Measurements from ENCODE around the gene SNX9.
"Not testable (repeated sequence)": the region's sequence is repeated elsewhere in the genome, so short reads cannot be mapped to it uniquely, and the experiment has no call there.

The SNX9 gene

DNA sequence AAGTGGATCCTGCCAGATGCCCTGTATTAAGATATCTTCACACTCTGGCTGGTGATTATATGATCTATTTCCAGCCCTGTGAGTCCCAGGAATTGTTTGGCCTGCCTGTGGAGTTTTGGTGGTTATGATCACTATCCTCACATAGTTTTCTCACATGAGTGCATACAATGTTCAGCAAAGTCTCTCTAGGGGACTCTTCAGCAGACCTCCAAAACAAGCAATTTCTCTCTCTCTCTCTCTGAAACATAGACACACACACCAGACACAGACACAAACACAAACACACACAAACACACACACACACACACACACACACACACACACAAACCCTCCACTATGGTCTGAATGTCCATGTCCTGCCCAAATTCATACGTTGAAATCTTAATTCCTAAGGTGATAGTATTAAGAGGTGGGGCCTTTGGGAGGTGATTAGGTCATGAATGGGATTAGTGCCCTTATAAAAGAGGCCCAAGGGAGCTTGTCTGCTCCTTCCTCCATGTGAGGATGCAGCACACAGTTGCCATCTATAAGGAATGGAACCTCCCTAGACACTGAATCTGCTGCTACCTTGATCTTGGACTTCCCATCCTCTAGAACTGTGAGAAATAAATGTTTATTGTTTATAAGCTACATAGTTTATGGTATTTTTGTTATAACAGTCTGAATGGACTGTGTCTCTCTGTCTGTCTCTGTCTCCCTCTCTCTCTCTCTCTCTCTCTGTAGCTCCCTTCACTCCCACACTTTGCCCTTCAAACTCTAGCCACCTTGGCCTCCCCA, 136.6 kb downstream of the SNX9 start:
- no peak for DNase-seq

DNA sequence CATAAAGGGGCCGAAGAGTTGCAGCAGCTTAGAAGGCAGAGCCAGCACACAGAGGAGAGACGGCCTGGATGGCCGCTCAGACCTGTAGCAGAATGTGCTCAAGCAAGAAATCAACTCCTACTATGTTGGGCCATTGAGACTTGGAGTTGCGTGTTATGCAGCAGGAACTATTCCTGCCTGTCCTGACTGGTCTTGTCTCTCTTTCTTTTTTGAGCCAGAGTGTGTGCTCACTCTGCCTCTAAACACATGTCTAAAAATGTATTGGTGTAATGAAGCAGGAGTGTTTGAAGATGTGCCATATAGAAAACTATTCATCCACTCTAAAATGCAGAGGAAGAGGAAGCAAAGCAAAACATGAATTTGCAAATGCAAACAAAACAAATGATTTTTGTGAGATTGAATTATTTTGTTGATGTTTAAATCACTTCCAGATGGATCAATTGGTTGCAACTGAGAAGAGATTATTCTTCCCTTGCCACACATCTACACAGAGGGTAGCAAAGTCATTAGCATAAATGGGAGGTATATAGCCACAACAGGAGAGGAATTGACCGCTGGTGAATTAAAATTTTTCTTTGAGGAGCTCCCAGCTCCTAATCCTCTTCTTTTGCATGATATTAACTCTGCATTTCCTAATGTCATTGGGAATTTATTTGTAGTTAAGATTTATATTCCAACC, 138.2 kb downstream of the SNX9 start:
- no peak for DNase-seq

DNA sequence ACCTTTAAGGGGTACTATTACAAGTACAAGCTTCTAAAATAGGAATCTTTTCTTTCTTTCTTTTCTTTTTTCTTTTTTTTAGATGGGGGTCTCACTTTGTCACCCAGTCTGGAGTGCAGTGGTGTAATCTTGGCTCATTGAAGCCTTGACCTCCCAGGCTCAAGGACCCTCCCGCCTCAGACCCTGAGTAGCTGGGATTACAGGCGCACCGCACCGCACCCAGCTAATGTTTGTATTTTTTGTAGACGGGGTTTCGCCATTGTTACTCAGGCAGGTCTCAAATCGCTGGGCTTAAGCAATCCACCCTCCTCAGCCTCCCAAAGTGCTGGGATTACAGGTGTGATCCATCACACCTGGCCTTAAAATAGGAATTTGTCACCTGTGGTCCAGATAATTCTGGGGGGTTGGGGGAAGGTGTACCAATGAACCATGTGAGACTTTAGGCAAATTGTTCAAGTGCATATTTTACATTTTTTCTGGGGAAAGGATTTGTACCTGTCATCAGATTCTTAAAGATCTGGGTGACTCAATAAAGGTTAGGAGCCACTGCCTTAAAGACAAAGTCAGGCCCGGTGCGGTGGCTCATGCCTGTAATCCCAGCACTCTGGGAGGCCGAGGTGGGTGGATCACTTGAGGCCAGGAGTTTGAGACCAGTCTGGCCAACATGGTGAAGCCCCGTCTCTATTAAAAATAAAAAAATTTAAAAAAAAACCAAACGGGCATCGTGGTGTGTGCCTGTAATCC, 139.0 kb downstream of the SNX9 start:
- no peak for DNase-seq

DNA sequence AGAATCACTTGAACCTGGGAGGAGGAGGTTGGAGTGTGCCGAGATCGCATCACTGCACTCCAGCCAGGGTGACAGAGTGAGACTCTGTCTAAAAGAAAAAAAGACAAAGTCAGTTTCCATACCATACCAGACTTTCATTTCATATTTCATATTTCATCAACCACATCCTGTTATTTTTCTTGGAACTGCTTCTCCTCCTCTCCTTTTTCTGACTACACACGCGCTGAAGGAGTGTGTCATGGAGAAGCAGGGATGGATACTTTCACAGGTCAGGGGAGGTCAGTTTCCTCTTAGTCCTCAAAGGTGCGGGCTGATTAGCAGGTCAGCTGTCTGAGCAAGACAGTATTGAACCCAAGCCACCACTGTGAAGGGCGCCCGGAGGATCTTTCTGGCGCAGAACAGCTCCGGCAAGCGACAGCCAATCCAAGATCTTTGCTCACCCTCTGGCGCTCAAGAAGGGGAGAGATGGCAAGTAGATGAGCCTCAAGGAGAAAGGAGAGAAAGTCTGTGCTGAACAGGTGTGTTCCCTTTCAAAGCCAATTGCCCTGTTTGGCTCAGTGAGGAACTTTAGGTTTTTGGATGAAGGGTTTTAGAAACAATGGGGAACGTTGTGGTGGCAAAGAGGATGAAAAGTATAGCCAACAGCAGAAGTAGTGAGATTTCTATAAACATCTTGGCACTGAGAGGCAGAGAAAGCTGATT, 139.7 kb downstream of the SNX9 start:
- DNase-seq, result no peak

DNA sequence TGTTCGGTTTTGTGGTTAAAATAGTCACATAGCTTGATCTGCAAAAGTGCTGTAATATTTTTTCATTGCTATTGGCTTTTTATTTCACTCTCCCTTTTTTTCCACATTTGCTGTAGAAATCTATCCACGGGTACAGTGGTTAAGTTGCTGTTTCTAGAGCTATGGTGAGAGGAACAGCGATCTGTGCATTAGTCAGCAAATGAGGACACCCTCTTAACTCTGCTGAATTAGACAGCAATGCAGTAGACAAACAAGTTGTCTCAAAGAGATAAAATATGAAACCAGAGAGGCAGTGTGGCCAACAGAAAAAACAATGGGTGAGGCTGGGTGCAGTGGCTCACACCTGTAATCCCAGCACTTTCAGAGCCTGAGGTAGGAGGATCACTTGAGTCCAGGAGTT, 141.1 kb downstream of the SNX9 start:
- no peak for DNase-seq

DNA sequence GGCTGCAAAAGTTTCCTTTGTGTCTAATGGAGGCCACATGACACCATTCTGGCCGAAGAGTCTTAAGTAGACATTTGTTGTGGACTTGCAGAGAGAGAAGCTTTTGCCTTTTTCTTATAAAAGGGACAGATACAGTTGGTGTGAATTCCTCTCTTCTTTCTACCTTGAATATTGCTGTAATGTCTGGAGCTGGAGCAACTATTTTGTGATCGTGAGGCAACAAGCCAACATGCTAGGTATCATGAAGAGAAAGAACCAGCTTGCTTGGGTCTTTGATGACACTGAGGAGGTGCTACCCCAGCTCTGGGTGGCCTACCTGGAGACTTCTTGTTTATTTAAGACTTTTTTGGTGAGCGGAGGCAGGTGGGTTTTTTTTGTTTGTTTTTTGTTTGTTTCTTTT, 142.3 kb downstream of the SNX9 start:
- no peak for DNase-seq

DNA sequence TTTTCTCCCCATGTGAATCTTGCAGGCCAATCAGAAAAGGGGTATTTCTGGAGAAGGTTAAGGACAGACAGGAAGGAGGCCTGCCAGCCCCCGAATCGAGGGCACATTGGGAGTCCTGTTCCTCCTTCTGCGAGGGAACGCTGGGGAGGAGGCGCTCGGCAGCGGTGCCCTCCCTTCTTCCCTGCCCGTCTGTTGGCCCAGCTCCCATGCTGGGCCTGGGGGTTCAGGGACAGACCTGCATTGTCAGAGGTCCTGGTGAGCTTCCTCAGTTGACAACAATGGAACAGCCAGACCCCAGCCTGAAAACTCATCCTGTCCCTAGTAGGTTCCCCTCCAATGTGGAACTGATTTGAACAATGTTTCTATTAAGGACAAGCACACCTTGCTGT, 143.5 kb downstream of the SNX9 start:
- DNase-seq, result no peak

DNA sequence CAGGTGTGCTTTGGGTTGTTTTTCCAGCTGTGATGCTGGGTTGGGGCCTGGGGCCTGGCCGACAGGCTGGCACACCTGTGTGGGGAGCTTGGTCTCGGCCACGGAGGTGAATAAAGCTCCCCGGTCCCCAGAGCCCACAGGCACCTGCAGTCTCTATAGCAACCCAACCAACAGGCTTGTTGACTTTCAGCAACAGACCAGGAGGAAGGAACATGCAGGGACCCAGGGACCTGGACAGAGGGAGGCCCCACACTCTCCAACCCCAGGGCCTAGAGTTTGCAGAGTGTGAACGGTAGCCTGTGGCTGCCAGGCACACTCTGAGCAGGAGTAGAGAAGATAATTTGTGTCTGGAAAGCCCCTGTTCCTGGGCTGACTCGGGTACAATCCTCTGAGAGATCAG, 144.0 kb downstream of the SNX9 start:
- peak; percentile 26 for DNase-seq

DNA sequence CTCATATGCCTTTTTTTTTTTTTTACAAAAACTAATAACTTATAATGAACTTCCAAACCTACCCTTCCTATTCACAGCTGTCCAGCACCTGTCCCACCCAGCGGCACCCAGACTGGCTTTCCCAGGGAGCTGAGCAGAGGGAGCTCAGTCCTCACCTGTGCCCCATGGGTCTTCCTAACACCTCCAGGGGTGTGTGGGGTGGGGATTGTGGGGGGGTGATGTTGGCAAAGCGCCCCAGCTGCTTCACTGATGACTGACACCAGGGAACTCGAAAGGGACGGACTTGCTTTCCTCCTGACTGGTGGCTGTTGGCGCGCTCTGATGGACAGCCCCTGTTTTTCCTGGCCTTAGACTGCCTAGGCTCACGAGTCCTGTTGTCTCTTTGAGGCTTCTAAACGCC, 144.4 kb downstream of the SNX9 start:
- no peak for DNase-seq

DNA sequence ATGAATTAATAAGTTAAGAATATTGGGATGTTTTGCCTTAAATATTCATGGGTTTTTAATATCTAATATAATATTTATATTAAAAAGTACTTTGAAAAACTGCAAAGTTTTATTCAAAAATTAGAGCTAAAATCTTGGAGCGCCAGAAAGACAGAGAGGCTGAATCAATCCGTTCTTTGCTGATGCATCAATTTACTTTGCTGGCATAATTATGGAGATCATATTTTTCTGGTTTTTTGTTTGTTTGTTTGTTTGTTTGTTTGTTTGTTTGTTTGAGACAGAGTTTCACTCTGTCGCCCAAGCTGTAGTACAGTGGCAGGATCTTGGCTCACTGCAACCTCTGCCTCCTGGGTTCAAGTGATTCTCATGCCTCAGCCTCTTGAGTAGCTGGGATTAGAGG, 149.1 kb downstream of the SNX9 start:
- not testable (repeated sequence) for DNase-seq

DNA sequence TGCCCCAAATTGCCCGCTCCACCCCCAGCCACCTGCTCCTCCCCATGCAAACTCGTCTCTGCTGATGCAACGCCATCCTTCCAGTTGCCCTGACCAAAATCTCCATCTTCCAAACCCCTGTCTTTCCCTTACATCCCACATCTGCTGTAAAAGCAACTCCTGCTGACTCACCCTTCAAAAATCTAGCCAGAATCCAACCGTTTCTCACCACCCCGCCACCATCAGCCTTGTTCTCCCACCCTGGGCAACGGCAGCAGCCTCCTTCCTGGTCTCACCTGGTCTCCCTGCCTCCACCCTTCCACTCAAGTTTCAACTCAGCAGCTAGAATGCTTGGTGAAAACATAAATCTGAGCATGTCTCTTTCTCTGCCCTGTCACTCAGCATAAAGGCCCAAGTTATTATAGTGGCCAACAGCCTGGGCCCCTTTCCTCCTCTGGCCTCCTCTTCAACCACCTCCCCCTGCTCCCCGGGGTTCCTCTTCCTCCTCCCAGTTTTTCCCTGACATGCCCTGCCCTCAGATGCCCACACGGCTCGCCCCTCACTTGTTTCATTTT, 151.4 kb downstream of the SNX9 start:
- no peak for DNase-seq

DNA sequence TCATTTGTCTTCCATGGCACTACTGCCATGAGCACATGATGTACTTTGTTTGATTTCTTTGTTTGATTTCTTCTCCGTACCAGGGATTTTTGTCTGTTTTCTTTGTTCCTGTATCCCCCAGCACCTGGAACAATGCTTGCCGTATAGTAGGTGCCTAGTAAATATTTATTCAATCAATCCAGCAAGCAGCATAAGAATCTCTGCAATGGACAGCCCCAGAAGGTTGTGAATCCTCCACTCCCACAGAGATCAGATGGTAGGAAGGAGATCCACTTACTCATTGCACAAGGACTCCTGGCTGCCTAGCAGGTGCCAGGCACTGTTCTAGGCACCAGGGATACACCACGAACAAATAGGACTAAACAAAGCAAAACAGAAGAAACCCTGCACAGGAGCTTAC, 151.9 kb downstream of the SNX9 start:
- DNase-seq, result no peak

DNA sequence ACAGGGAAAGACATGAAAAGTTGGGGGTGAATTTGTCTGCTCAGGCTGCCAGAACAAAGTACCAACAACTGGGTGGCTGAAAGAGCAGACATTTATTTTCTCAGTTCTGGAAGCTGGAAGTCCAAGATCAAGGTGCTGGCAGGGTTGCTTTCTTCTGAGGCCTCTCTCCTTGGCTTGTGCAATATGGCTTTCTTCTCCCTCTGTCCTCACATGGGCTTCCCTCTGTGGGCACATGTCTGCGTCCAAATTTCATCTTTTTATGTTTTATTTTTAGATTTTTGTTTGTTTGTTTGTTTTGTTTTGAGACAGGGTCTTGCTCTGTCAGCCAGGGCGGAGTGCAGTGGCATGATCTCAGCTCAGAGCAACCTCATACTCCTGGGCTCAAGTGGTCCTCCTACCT, 152.4 kb downstream of the SNX9 start:
- DNase-seq, result no peak

DNA sequence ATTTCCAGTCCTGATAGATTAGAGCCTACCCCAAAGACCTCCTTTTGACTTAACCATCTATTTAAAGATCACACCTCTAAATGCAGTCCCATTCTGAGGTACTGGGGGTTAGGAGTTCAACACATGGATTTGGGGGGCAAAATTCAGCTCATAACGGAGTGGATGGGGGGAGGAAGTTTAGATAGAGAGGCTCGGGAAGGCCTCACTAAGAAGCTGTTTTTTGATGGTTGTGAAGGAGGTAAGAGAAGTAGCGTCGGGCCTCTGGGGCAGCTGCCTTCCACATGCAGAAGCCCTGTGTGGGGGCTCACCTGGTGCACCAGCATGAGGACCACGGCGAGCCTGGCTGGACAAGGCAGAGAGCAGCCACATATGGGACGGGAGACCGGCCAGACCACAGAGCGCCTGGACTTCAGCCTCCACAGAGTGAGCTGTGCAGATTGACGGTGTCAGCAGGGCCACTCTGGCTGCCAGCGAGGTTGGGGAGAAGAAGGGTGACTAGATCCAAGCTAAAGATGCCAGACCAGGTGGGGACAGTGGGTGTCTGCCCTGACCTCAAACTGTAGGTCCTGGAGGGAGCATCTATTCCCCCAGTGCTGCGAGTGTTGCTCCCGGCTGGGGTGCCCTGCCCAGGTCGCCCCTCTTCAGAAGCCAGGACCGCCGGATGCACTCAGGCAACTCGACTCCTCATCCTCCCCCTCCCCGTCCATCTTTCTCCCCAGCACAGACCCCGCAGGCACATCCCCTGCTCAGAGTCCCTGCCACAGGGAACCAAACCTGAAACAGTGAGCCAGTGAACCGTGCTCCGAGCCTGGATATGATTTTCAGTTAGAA, 153.5 kb downstream of the SNX9 start:
- no peak for DNase-seq

DNA sequence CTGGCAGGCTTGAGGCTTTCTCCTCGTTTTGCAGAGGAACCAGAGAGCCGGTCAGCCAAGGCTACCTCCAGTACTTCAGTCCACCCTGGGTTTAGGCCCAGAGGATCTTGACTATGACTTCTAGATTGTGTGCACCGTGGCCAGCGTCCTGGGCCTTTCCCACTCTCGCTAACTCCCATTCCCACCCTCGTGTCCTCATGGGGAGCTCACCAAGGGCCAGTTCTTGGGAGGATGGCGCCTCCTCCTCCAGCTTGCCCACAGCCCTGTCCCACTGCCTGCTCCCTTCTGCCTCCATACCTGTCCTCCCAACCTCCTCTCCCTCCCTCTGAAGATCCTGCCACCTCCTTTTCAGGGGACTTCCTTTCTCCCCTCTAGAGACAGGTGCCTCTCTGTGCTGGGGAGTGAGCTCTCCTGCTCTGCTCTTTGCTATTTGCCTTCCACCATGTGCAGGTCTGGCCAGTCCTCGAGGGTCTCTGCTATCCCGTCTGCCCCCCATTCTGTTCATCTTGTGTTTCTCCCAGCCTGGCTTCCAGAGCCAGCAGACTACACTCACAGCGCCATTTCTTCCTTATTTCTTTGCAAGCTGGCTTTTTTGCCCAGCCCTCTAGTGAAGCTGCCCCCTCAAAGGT, 154.2 kb downstream of the SNX9 start:
- DNase-seq, result no peak

DNA sequence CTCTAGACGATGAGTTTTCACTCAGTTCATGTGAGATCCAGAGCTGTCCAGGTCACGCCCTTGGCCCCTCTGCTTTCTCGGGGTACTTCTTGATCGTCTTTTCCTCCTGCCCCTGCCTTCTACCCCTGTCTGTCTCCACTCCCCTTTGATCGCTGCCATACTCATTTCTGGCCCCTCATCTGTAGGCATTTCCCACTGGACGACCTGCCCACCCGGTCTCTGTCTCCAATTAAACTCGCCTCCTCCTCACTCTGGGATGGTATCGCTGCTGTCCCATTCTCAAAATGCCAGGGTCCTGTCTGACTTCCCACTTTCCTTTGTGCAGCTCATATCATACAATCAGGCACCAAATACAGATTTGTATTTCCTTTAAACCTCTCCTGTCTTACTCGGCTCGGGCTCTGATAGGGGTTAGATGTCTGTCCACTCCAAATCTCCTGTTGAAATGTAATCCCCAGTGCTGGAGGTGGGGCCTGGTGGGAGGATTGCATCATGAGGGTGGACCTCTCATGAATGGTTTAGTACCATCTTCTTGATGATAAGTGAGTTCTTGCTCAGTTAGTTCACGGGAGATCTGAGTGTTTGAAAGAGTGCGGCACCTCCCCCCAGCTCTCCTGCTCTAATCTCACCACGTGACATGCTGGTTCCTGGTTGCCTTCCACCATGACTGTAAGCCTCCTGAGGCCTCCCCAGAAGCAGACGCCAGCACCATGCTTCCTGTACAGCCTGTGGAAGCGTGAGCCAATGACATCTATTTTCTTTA, 155.2 kb downstream of the SNX9 start:
- no peak for DNase-seq

DNA sequence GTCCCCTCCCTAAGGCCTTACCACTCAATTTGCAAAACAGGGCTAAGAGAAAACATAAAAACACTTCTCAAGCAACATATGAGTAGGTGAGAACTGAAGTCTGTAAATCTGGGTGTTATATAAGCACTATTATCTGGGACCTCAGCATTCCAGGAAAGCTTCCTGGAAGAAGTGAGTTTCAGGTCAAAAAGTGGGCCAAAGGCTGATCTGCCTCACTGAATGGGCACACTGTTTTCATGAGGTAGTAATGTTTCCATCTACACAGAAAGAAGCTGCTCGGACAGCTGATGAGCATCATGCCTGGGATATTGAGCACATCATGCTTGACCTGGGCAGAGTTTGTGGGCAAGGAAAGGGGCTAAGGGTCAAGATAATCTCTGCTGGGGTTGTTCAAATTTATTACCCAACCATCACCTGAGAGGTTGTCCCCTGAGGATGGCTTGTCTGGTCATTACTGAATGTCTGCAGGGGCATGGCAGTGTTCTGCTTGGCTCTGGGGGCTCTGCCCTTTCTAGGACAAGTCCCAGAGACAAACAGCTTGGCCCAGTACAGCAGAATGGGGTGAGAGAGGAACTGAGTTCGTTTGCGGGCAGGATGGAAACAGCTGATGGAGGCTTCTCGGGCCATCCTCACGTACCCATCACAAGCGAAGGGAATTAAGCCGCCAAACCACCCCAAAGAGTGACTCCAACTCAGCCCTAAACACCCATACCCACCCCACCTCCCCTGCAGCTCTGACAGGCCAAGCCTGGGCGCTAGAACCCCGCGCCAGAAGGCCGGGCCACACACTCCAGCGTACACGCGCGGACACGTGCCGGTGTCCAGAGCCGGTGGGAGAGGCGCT, 157.5 kb downstream of the SNX9 start:
- DNase-seq, result no peak

DNA sequence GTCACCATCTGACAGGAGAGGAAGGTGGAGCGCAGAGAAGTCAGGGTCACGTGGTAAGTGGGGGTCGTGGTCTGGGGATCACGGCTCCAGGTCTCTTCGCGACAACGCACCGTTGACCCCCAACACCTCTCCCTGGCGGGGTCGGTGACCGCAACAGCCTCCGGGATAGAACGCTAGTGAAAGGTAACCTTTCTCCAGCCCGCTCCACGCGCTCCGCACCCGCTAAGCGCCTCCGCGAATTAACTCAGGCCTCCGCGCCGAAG, 158.0 kb downstream of the SNX9 start:
- DNase-seq, result no peak

DNA sequence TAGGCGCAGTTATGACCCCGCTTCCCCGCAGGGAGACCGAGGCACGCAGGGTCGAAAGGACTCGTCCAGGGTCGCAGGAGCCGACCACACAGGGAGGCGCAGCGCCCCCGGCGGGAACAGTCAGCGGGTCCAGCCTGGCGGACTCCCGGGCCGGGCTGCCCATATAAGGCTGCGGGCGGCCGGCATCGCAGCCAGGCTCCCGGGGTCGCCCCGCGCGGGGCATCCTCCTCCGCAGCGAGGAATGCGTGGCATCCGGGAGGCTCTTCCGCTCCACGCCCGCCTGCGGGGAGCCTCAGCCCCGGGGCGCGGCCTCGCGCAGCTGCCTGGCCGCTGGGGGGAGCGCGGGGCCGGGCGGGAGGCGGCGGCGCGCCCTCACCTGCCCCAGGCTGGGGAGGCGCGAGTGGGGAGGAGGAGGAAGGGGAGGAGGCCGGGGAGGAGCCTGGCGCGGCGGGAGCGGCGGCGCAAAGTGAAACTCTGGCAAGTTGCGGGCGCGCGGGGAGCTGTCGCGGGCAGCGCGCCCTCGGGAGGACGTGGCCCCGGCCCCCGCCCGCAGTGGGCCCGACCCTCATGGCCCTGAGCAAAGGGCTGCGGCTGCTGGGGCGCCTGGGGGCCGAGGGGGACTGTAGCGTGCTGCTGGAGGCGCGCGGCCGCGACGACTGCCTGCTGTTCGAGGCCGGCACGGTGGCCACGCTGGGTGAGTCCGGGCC, 158.5 kb downstream of the SNX9 start, which contains the start of gene SYNJ2:
Gene SYNJ2 (plus strand): TSS at position 469 of the 707 bp plus-strand sequence. CDS start 99 bp downstream, at position 568.
- peak; percentile 32 for DNase-seq
